Activated naive CD4-positive, alpha-beta T cell treated with anti-CD3 and anti-CD28 coated beads for 36 hours (primary cell): ENCODE measurements around the gene FOXG1. TPM values are rescaled to one million over a fixed set of nuclear protein-coding genes. Genes with fewer than 3 reads are reported as not detected.

Source experiments
- CTCF ChIA-PET: fragments of 350-600 bp; sonication (Branson Sonifier 250); formaldehyde crosslinking; loops from one replicate; lab custom pipeline; 2021; ENCODE audit warnings: antibody characterized with exemption; lab: Charles Lee
- DNase-seq: peaks from one replicate; pipeline ENCODE4 v3.0.0-alpha.2; 2020
- H3K27ac Mint-ChIP-seq: one replicate; pipeline ENCODE4 v1.8.0; 2021; ENCODE audit warnings: mild to moderate bottlenecking, mixed read lengths
- H3K27me3 Mint-ChIP-seq: one replicate; pipeline ENCODE4 v1.8.0; 2021; ENCODE audit warnings: low read depth, mixed read lengths
- H3K36me3 Mint-ChIP-seq: one replicate; pipeline ENCODE4 v1.8.0; 2021; ENCODE audit warnings: low read depth, mixed read lengths
- H3K4me1 Mint-ChIP-seq: one replicate; pipeline ENCODE4 v1.8.0; 2021; ENCODE audit warnings: low read depth, mixed read lengths
- H3K4me3 Mint-ChIP-seq: one replicate; pipeline ENCODE4 v1.8.0; 2021; ENCODE audit warnings: mild to moderate bottlenecking, moderate library complexity, mixed read lengths
- H3K9me3 Mint-ChIP-seq: one replicate; pipeline ENCODE4 v1.8.0; 2021; ENCODE audit warnings: mixed read lengths
- intact Hi-C: fragments of 100-400 bp; cut with micrococcal nuclease; formaldehyde crosslinking; loops from one replicate; pipeline ENCODE4 v1.15.1; 2023
- total RNA-seq, 2 experiments: library from RNA; stranded (reverse); gene quantifications; one replicate each; pipeline ENCODE4 v1.2.3, GENCODE V29; 2021

The FOXG1 gene
- total RNA-seq, 2 experiments from 2014 or later: not detected

DNA sequence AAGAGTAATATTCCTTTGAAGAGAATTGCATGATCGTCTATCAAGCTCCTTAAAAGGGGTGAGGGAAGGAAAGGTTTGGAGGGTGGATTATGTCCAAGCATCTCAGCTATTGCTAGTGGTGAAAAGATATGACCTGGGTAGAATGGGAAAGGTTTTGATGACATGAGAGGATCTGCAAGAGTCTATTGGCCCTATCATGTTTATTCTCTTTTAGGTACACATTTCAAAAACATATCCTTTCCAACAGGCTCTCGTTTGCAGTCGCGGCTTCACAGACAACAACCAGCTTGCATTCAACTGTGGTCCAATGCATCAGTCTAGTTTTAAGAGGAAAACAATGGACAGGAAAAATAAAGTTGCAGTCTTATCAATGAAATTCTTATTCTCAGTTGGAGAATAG lies 17.1 kb downstream of the FOXG1 start:
- no peak for DNase-seq
- H3K27ac Mint-ChIP-seq: no peak overlapping the region
- peaks cover 9% of the 10 kb centered on the region for H3K4me1 Mint-ChIP-seq
- no peak overlapping the region for H3K4me3 Mint-ChIP-seq
- CTCF ChIA-PET: no interaction called here
- intact Hi-C loops: no loop called here
- peaks cover 7% of the 10 kb centered on the region for H3K36me3 Mint-ChIP-seq
- H3K27me3 Mint-ChIP-seq: peaks cover 54% of the 10 kb centered on the region
- peaks cover 5% of the 10 kb centered on the region for H3K9me3 Mint-ChIP-seq

DNA sequence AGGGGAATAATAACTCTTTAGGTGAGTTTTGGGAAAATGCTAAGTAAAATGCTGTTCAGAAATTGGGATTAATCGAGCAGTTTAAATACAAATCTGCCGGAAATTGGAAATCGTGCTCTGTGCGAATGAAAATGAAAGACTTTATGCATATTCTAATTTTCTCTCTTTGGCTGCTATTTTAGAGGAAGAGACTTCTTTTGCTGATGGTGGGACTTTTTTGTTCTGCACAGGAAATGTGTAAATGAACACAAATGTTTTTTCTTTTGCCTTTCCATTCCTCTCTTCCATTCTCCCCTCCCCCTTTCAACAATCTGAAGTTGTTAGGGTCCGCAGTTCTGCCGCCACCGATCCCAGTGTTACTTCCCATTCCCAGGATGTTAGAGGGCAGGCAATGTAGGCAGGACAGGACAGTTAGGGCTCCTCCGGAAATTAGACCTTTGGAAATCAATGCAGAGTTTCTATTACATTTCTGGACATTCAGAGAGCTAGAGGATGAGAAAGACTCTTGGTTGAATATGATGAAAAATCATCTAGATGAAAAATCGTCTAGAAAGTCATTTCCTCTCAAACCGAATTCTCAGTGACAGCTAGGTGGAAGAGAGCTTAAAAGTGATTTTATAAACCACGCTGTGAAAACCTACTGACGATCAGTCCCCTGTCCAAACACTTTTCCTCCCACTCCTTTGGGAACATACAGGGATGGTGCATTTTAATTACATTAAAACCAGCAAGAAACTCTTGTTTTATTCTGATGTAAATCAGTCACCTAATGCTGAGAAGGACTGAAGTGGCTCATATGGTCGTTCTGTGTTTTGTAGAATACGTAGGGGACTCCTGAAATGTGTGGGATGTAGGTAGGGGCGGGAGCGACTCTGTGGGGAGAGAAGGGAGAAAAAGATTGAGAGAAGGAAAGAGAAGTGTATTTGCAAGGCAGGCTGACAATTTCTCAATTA lies 17.8 kb downstream of the FOXG1 start:
- intact Hi-C loops: no loop called here
- H3K9me3 Mint-ChIP-seq: peaks cover 5% of the 10 kb centered on the region
- peaks cover 9% of the 10 kb centered on the region for H3K4me1 Mint-ChIP-seq
- H3K27ac Mint-ChIP-seq: no peak overlapping the region
- CTCF ChIA-PET: no interaction called here
- no peak overlapping the region for H3K4me3 Mint-ChIP-seq
- DNase-seq: no peak
- peaks cover 54% of the 10 kb centered on the region for H3K27me3 Mint-ChIP-seq
- H3K36me3 Mint-ChIP-seq: peaks cover 7% of the 10 kb centered on the region

DNA sequence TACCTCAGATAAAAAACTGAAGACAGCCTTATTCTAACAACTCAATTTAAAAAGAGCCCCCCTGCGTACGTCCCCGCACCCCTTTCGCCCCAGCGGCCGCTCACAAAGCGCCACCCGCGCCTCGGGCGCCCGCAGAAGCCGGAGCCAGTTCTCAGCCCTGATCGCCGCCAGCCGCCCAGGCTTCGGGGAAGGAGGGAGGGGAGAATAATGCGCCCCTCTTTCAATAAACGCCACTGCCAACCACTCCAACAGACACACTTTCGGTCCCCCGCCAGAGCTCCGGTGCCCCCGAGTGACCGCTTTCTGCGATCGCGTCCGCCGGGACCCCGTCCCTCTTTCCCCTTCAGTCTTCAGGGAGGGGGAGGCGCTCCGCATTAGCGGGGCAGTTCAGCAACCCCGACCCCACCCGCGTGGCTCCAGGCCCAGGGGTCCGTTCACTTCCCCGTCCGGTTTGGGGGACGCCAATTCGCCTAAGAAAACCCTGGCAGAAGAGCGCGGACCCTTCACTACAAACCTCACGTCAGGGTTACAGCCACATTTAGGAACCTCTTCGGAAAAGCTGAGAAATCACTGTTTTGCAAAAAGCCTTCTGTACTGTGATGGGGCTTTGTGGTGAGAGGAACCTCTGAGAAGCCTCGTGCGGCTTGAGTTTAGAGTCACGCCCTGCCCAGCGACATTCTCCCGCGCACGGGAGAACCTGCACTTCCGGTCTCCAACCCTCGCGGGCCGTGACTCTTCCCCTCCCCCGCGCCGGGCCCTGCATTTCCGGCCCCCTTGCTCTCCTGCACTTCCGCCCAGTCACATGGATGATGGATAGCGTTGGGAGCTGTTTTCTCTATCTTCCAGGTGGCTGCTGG lies 18.7 kb downstream of the FOXG1 start:
- intact Hi-C loops: no loop called here
- Mint-ChIP-seq H3K9me3 (peaks cover 5% of the 10 kb centered on the region), H3K4me1 (peaks cover 9% of the 10 kb centered on the region), H3K27ac (no peak overlapping the region), H3K4me3 (no peak overlapping the region), H3K36me3 (peaks cover 7% of the 10 kb centered on the region), H3K27me3 (peaks cover 48% of the 10 kb centered on the region)
- no peak for DNase-seq
- CTCF ChIA-PET: no interaction called here

DNA sequence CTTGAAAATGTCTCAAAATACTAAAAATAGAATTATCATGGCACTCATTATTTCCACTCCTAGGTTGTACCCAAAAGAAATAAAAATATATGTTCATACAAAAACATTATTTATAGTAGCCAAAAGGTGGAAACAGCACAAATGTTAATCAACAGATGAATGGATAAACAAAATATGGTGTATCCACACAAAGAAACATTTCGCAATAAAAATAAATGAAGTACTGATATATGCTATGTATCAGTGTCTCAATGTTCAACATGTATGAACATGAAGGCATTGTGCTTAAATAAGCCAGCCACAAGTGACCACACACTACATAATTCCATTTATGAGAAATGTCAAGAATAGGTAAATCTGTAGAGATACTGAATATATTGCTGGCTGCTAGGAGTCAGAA lies 40.9 kb downstream of the FOXG1 start:
- Mint-ChIP-seq H3K27ac (no peak overlapping the region), H3K27me3 (no peaks in the 10 kb centered on the region), H3K4me1 (no peaks in the 10 kb centered on the region), H3K9me3 (peaks cover 19% of the 10 kb centered on the region), H3K4me3 (no peak overlapping the region), H3K36me3 (no peaks in the 10 kb centered on the region)
- no peak for DNase-seq
- CTCF ChIA-PET: no interaction called here
- intact Hi-C loops: no loop called here

DNA sequence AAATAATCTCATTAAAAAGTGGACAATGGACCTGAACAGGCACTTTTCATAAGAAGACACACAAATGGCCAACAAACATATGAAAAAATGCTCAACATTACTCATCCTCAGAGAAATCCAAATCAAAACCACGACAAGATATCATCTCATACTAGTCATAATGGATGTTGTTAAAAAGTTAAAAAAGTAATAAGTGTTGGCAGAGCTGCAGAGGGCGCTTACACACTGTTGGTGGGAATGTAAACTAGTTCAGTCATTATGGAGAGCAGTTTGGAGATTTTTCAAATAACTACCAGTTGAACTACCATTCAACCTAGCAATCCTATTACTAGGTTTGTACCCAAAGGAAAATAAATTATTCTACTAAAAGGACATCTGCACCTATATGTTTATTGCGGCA lies 47.2 kb downstream of the FOXG1 start:
- Mint-ChIP-seq H3K36me3 (no peaks in the 10 kb centered on the region), H3K9me3 (peaks cover 6% of the 10 kb centered on the region)

More for the DNA sequence above, 47.2 kb downstream of the FOXG1 start:
- no peaks in the 10 kb centered on the region for H3K4me1 Mint-ChIP-seq
- intact Hi-C loops: no loop called here
- no peak for DNase-seq
- no peak overlapping the region for H3K4me3 Mint-ChIP-seq
- no peak overlapping the region for H3K27ac Mint-ChIP-seq
- H3K27me3 Mint-ChIP-seq: no peaks in the 10 kb centered on the region
- CTCF ChIA-PET: no interaction called here
